GM19193 (cell line): ENCODE results near the gene GALNT18.

Experiments
- POLR2A ChIP-seq: IDR thresholded peaks from 4 replicates; pipeline ENCODE4 v1.6.1; 2011; ENCODE audit not compliant: insufficient read depth, insufficient read length; ENCODE audit errors: extremely low read depth

Gene GALNT18

DNA sequence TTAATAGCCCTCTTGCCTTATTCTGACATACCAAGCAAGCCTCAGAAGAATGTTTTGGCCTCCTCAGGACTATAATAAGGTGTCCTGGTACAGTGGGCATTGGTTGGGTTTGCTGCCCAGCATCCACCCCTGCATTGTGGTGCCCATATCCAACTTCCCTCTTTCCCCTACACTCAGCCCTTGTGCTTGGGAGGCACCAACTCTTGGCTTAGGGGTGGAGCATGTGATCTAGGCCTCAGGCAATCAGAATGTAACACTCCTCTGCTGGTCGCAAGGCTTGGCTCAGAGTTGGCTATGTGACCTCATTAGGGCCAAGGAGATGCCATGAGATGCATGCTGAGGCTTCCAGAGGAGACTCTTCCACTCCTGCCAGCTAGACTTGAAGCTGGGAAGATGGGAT is 391.7 kb downstream of the GALNT18 start:
- TF ChIP-seq POLR2A = no peak

GRCh38 chr11:11229647-11230046 is 392.2 kb downstream of the GALNT18 start:
- TF ChIP-seq POLR2A = no peak

DNA sequence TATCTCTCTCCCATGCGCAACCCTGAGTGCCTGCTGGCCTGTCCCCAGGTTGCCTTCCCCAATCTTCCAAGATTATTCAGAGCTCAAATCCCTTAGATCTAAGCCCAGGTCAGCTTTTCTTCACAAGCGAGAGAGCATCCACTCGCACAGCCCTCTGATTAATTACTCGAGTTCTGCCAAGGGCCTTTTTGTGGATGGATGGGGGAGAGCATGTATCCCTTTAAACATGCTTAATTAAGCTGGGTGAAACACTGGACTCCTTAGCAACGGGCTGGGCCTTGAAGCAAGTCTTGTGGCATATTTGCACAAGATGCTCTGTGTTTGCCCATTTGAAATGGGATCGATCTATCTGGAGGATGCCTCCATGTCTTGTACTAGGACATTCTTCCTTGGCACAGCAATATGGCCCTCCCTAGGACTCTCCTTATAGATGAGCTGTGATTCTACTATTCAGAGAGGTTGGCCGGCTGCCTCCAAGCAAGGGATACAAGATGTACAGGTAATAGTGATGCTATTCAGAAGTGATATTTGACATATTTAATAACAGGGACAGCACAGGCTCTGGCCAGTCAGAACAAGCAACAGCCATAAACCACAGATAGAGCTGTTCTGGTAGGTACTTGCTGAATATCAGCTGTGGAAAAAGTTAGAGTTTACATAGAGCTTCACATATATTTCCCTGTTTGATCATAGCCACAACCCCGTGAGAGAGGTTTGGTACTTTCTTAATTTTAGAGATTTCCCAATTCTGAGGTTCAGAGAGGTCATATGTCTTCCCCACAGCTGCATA is 394.3 kb downstream of the GALNT18 start:
- TF ChIP-seq POLR2A = no peak
